ENCODE measurements around the gene VEGFC.

VEGFC gene

GRCh38 chr4:176800891-176801534 is 8.3 kb upstream of the VEGFC start:
- DNase-seq (ENCODE audit: low read depth, low spot score): no peak
- no peak overlapping the region for H3K4me3 ChIP-seq (ENCODE audit: low read length)

GRCh38 chr4:176799653-176800052 is 6.9 kb upstream of the VEGFC start:
- no peak overlapping the region for H3K4me3 ChIP-seq (ENCODE audit: low read length)
- DNase-seq (ENCODE audit: low read depth, low spot score): no peak

GRCh38 chr4:176798540-176798939 is 5.8 kb upstream of the VEGFC start:
- no peak overlapping the region for H3K4me3 ChIP-seq (ENCODE audit: low read length)
- no peak for DNase-seq (ENCODE audit: low read depth, low spot score)

DNA sequence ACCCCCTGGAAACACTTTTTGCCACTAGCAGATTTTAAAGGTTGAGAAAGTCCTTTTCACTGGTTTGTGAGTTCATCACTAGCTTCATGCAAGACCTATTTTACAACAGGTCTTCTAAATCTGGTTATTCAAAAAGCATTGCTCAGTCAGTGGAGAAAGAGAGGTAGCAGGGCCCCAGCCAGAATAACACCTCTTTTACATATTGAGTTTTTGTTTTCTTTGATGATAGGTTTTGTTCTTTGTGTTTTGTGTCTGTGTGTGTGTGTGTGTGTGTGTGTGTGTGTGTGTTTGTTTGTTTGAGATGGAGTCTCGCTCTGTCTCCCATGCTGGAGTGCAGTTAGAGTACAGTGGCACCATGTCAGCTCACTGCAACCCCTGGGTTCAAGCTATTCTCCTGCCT is 2.7 kb upstream of the VEGFC start:
- no peak overlapping the region for H3K4me3 ChIP-seq (ENCODE audit: low read length)
- DNase-seq (ENCODE audit: low read depth, low spot score): no peak

DNA sequence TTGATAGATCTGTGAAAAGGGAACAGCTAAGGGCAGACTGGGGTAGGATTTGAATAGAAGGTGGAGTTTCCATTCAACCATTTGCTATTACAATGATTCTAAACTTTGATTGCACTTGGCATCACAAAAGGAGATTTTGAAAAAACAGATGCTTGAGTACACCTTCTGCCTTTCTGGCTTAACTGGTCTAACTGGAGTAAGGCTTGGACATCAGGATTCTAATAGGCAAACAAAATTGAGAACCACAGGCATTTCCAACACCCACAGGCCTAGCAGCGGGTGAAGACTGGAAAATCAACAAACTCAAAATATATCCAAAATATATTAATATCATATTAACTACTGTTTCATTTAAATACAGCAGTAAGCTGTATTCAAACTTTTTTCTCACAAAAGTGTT is 1.9 kb upstream of the VEGFC start:
- no peak for DNase-seq (ENCODE audit: low read depth, low spot score)
- no peak overlapping the region for H3K4me3 ChIP-seq (ENCODE audit: low read length)

- DNase-seq (ENCODE audit: low read depth, low spot score): no peak
- no peak overlapping the region for H3K4me3 ChIP-seq (ENCODE audit: low read length)
These were observed 1.4 kb upstream of the VEGFC start for GRCh38 chr4:176794151-176794550.

GRCh38 chr4:176793060-176793605 is 411 bp upstream of the VEGFC start:
- no peak overlapping the region for H3K4me3 ChIP-seq (ENCODE audit: low read length)

GRCh38 chr4:176791591-176792325 is 964 bp downstream of the VEGFC start:
- no peak overlapping the region for H3K4me3 ChIP-seq (ENCODE audit: low read length)
- DNase-seq (ENCODE audit: low read depth, low spot score): no peak

More at GRCh38 chr4:176793060-176793605, 411 bp upstream of the VEGFC start:
- no peak for DNase-seq (ENCODE audit: low read depth, low spot score)

- H3K4me3 ChIP-seq (ENCODE audit: low read length): no peak overlapping the region
- no peak for DNase-seq (ENCODE audit: low read depth, low spot score)
These were observed 2.3 kb downstream of the VEGFC start for GRCh38 chr4:176790398-176790797.

- DNase-seq (ENCODE audit: low read depth, low spot score): peak; percentile 25
- H3K4me3 ChIP-seq (ENCODE audit: low read length): no peak overlapping the region
These were observed 2.8 kb downstream of the VEGFC start for GRCh38 chr4:176789955-176790354.

GRCh38 chr4:176788971-176789370 is 3.8 kb downstream of the VEGFC start:
- H3K4me3 ChIP-seq (ENCODE audit: low read length): no peak overlapping the region
- no peak for DNase-seq (ENCODE audit: low read depth, low spot score)

- no peak overlapping the region for H3K4me3 ChIP-seq (ENCODE audit: low read length)
These were observed 4.5 kb downstream of the VEGFC start for GRCh38 chr4:176788248-176788647.

DNA sequence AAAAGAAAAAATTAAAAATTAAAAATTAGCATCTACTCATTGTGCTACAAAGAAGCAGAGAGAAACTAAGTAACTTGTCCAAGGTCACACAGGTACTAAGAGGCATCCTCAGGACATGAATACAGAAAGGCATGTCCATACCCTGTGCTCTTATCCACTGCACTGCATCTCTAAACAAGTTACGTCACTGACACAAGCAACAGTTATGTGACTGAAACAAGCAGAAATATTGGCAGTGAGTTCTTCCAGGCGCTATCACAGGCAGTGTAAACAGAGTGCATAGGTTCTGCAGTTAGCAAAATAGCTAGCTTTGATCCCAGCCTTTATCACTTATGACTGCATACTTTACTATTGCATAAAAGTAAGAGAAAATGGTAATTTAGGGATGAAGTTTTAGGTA is 7.9 kb downstream of the VEGFC start:
- no peak overlapping the region for H3K4me3 ChIP-seq (ENCODE audit: low read length)
- DNase-seq (ENCODE audit: low read depth, low spot score): no peak

More at GRCh38 chr4:176788248-176788647, 4.5 kb downstream of the VEGFC start:
- no peak for DNase-seq (ENCODE audit: low read depth, low spot score)

DNA sequence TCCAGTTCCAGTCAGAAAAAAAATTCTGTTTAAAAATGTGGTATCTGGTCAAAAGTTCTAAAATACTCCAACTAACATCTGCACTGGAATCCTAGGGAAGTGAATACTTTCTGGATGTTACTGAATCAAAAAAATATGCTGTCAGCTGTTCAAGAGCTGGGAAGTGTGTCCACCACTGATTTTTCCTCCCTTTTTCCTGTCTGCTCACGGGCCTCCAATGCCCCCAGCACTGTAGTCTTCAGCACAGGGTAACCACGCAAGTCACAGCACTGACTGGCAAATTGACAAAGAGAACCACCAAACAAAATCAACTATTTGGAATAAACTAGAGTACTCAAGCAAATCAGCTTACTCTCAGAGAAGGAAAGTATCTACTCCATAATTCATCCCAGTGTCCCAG is 9.9 kb downstream of the VEGFC start:
- DNase-seq (ENCODE audit: low read depth, low spot score): no peak
- H3K4me3 ChIP-seq (ENCODE audit: low read length): no peak overlapping the region

DNA sequence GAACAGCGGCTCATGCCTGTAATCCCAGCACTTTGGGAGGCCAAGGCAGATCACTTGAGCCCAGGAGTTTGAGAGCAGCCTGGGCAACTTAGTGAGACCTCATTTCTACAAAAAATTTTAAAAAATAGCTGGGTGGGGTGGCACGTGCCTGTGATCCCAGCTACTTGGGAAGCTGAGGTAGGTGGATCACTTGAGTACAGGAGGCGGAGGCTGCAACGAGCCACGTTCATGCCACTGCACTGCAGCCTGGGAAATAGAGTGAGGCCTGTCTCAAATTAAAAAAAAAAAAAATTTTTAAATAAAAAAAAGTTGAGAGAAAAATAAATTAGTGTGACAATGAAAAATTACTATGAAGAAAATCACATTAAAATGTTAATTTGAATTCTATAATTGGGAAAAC is 10.5 kb downstream of the VEGFC start:
- no peak overlapping the region for H3K4me3 ChIP-seq (ENCODE audit: low read length)
- no peak for DNase-seq (ENCODE audit: low read depth, low spot score)

DNA sequence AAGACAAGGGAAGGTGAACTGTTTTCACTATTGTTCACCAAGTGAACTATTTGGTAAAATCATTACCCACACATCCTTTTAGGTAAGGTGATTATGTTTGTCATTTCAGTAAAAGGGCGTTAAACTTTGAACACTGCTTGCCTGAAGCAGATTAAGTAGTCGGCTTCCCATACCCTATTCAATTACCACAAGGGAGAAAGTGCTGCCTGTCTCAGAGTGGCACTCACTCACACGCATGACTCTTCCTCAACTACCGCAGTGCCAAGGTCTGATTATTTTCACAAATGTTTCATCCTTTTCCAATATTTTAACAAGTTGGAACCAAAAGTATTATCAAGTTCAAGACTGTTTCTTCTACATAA is 11.0 kb downstream of the VEGFC start:
- no peak for DNase-seq (ENCODE audit: low read depth, low spot score)
- H3K4me3 ChIP-seq (ENCODE audit: low read length): no peak overlapping the region

DNA sequence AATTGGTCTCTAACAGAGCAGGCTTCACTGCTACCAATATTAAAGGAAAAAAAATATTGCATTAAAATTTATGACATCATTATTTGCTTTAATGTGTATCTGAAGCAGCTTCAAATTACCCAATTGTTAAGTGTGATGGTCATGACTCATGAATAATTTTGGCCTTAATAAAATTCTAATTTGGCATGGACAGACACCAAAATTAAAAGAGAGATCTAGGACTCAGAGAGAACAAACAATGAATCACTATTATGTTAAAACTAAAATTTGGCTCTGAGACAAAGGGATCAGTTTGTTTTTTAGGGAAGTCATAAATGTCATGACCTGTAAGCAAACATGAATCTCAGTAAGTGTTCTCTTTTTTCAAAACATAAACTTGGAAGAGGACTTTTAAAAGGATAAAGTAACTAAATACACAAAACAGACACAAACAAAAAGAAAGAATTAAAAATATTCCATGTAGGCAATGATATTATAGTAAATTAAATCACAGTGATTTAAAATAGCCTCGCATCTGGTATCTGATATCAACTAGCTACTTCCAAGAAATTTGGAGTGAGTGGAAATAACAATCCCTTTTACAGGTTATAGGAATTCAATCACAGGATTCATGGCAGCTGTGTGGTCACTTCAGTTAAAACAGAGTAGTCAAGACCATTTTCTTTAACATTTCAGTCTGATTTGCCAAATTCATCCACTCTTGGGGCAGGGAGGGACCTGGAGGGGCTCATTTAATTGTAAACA is 11.6 kb downstream of the VEGFC start:
- no peak for DNase-seq (ENCODE audit: low read depth, low spot score)
- no peak overlapping the region for H3K4me3 ChIP-seq (ENCODE audit: low read length)

DNA sequence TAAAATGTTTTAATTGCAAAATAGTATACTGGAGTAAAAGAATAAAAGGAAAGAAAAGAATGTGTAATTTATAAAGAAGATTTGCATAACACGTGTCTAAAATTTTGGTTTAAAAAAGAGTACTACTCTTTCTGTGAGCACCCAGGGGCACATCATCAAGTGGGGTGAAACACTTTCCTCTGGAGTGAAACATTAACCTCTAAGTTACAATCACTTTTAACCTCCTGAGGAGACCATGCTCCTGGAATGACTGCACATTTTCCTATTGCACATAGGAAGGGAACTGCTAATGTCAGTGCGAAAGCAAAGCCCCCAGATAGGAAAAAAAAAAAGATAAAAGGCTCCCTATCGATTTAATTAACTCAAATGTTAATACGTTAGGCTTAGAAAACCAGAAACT is 13.3 kb downstream of the VEGFC start:
- no peak overlapping the region for H3K4me3 ChIP-seq (ENCODE audit: low read length)
- DNase-seq (ENCODE audit: low read depth, low spot score): no peak

- no peak overlapping the region for H3K4me3 ChIP-seq (ENCODE audit: low read length)
- no peak for DNase-seq (ENCODE audit: low read depth, low spot score)
These were observed 14.2 kb downstream of the VEGFC start for GRCh38 chr4:176778491-176778890.

- no peak for DNase-seq (ENCODE audit: low read depth, low spot score)
These were observed 14.7 kb downstream of the VEGFC start for GRCh38 chr4:176778063-176778462.

More at GRCh38 chr4:176778063-176778462, 14.7 kb downstream of the VEGFC start:
- no peak overlapping the region for H3K4me3 ChIP-seq (ENCODE audit: low read length)

All from Jurkat, Clone E6-1 (cell line).